HepG2 (cell line): ENCODE results near the gene SLC35F6. TPM values are rescaled to one million over a fixed set of nuclear protein-coding genes. Genes with fewer than 3 reads are reported as not detected.

Experiments used
- ATF7-NPFF ChIP-seq: sonication (generic); formaldehyde crosslinking; IDR thresholded peaks from 2 replicates; pipeline ENCODE4 v1.8.1; 2023; ENCODE audit warnings: mild to moderate bottlenecking, low read depth, missing genetic modification reagents, moderate library complexity
- BCL6 ChIP-seq: IDR thresholded peaks from 2 replicates; pipeline ENCODE4 v1.6.1; 2016; ENCODE audit warnings: missing genetic modification reagents, missing compliant biosample characterization
- DPF2 ChIP-seq: sonication (generic); formaldehyde crosslinking; IDR thresholded peaks from 2 replicates; pipeline ENCODE4 v1.4.0; 2020; ENCODE audit warnings: mild to moderate bottlenecking, low read depth, missing genetic modification reagents, borderline replicate concordance
- EED ChIP-seq: sonication (generic); formaldehyde crosslinking; IDR thresholded peaks from 2 replicates; pipeline ENCODE4 v1.5.0; 2020; ENCODE audit warnings: mild to moderate bottlenecking, missing genetic modification reagents
- ETV5 ChIP-seq: IDR thresholded peaks from 2 replicates; pipeline ENCODE4 v1.6.1; 2018; ENCODE audit warnings: missing biosample characterization, missing genetic modification reagents, inconsistent platforms, borderline replicate concordance
- LCORL ChIP-seq, 2 experiments: fragments of 450-650 bp in 1 of 2; sonication (generic) in 1 of 2; formaldehyde crosslinking in 1 of 2; IDR thresholded peaks; 2 replicates each; pipeline versions ENCODE4 v1.5.0 to v1.6.1; 2017 to 2020; ENCODE audit warnings: antibody characterized with exemption in 1 of 2, missing genetic modification reagents in 1 of 2
- SIN3B ChIP-seq: fragments of 150-350 bp; IDR thresholded peaks from 2 replicates; pipeline ENCODE4 v1.6.1; 2014; ENCODE audit warnings: low read length
- SP4 ChIP-seq: sonication (generic); formaldehyde crosslinking; IDR thresholded peaks from 2 replicates; pipeline ENCODE4 v1.8.1; 2023; ENCODE audit warnings: mild to moderate bottlenecking, missing genetic modification reagents
- TAF15 ChIP-seq: fragments of 200-400 bp; formaldehyde crosslinking; IDR thresholded peaks from one replicate; pipeline ENCODE4 v1.6.1; 2018; ENCODE audit warnings: mild to moderate bottlenecking, low read depth, low read length; ENCODE audit not compliant: poor library complexity, severe bottlenecking
- ZNF160 ChIP-seq: sonication (generic); formaldehyde crosslinking; IDR thresholded peaks from 2 replicates; pipeline ENCODE4 v1.8.0; 2022; ENCODE audit warnings: mild to moderate bottlenecking, inconsistent platforms, missing genetic modification reagents
- ZNF260 ChIP-seq: sonication (generic); formaldehyde crosslinking; IDR thresholded peaks from 2 replicates; pipeline ENCODE4 v1.4.0; 2020; ENCODE audit warnings: missing genetic modification reagents, low read depth, mild to moderate bottlenecking, borderline replicate concordance
- ZNF274 ChIP-seq: sonication (generic); formaldehyde crosslinking; IDR thresholded peaks from 2 replicates; pipeline ENCODE4 v1.5.1; 2020; ENCODE audit warnings: mild to moderate bottlenecking, missing genetic modification reagents
- ZNF329 ChIP-seq: sonication (generic); formaldehyde crosslinking; IDR thresholded peaks from 2 replicates; pipeline ENCODE4 v1.9.0; 2021; ENCODE audit warnings: low read depth, mild to moderate bottlenecking, missing genetic modification reagents
- ZNF350 ChIP-seq: sonication (generic); formaldehyde crosslinking; IDR thresholded peaks from 2 replicates; pipeline ENCODE4 v1.4.0; 2020; ENCODE audit warnings: mild to moderate bottlenecking, low read depth, missing genetic modification reagents, borderline replicate concordance
- ZNF878 ChIP-seq: sonication (generic); formaldehyde crosslinking; IDR thresholded peaks from 2 replicates; pipeline ENCODE4 v1.8.1; 2023; ENCODE audit warnings: mild to moderate bottlenecking, missing genetic modification reagents, moderate library complexity
- polyA plus RNA-seq, 8 experiments: library from polyadenylated mRNA; depleted of rRNA in 3 of 8; stranded (reverse) in 7 of 8; unstranded in 1 of 8; fragments of >200 nt; fragmentation: Illumina TruSeq in 4 of 8; extraction: Trizol in 4 of 8; gene quantifications; 2 replicates each; pipeline versions ENCODE4 v1.2.1 to v1.2.3, GENCODE V29; 2011 to 2016; ENCODE audit warnings: low read depth in 4 of 8, missing spikeins in 1 of 8, mixed read lengths in 1 of 8; ENCODE audit not compliant: insufficient read depth in 1 of 8
- total RNA-seq, 5 experiments: library from RNA; depleted of rRNA; stranded (reverse); fragments of >200 nt; fragmentation: Illumina TruSeq; extraction: Trizol; gene quantifications; 2 replicates each; pipeline ENCODE4 v1.2.3, GENCODE V29; 2016; ENCODE audit warnings: low read depth in 1 of 5
- TF ChIP-seq, protein P1 (sequence below): sonication (generic); formaldehyde crosslinking; IDR thresholded peaks from 2 replicates; pipeline ENCODE4 v1.4.0; 2020; ENCODE audit warnings: mild to moderate bottlenecking, missing genetic modification reagents
- TF ChIP-seq, protein P2 (sequence below): sonication (generic); formaldehyde crosslinking; IDR thresholded peaks from 2 replicates; pipeline ENCODE4 v1.4.0; 2020; ENCODE audit warnings: missing genetic modification reagents, borderline replicate concordance
- TF ChIP-seq, protein P3 (sequence below): sonication (generic); formaldehyde crosslinking; IDR thresholded peaks from 2 replicates; pipeline ENCODE4 v1.5.0; 2020; ENCODE audit warnings: mild to moderate bottlenecking, missing genetic modification reagents, borderline replicate concordance

The SLC35F6 gene
- total and polyA plus RNA-seq, 2 of the 13 experiments (the other 11 are each of a cell fraction or from before 2014, with no cell fraction given): 15.2 to 21.2 TPM

DNA sequence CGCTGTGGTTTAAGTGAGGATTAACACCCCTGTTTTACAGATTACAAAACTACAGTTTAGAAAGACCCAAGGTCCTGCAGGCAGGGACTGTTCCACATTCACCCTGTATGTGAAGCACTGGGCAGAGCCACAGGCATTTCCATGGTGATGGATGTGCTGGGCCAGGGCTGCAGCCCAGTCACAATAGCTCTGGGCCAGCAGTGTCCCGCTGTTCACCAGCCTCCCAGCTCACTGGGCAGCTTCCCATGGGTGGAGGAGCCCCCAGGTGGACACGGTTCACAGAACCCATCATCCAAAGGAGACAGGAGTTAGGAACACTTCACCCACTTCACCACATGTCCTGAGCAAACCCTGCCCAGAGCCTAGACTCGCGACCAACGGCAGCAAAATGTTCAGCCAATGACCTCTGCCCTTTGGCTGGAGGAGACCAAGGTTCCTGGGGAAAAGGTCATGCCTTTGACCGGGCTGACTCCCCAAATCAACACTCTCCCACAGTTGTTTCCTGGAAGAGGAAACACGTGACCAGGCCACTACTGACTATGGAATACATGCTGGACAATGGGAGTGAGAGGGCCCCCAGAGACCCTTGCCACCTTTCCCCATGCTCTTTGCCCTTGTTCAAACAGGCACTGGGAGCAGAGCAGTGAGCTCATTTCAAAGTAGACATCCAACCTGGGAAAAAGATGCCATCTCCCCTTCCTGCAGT, 28.0 kb upstream of the SLC35F6 start (continued):
- TF ChIP-seq, protein P1, sequence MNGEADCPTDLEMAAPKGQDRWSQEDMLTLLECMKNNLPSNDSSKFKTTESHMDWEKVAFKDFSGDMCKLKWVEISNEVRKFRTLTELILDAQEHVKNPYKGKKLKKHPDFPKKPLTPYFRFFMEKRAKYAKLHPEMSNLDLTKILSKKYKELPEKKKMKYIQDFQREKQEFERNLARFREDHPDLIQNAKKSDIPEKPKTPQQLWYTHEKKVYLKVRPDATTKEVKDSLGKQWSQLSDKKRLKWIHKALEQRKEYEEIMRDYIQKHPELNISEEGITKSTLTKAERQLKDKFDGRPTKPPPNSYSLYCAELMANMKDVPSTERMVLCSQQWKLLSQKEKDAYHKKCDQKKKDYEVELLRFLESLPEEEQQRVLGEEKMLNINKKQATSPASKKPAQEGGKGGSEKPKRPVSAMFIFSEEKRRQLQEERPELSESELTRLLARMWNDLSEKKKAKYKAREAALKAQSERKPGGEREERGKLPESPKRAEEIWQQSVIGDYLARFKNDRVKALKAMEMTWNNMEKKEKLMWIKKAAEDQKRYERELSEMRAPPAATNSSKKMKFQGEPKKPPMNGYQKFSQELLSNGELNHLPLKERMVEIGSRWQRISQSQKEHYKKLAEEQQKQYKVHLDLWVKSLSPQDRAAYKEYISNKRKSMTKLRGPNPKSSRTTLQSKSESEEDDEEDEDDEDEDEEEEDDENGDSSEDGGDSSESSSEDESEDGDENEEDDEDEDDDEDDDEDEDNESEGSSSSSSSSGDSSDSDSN (CRISPR knock-in tag): peak; percentile 23; the same call in 1 of the 2 replicates
- TF ChIP-seq, protein P2, sequence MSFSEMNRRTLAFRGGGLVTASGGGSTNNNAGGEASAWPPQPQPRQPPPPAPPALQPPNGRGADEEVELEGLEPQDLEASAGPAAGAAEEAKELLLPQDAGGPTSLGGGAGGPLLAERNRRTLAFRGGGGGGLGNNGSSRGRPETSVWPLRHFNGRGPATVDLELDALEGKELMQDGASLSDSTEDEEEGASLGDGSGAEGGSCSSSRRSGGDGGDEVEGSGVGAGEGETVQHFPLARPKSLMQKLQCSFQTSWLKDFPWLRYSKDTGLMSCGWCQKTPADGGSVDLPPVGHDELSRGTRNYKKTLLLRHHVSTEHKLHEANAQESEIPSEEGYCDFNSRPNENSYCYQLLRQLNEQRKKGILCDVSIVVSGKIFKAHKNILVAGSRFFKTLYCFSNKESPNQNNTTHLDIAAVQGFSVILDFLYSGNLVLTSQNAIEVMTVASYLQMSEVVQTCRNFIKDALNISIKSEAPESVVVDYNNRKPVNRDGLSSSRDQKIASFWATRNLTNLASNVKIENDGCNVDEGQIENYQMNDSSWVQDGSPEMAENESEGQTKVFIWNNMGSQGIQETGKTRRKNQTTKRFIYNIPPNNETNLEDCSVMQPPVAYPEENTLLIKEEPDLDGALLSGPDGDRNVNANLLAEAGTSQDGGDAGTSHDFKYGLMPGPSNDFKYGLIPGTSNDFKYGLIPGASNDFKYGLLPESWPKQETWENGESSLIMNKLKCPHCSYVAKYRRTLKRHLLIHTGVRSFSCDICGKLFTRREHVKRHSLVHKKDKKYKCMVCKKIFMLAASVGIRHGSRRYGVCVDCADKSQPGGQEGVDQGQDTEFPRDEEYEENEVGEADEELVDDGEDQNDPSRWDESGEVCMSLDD (CRISPR knock-in tag): peak; percentile 82; the same call in 1 of the 2 replicates
- 0 out of 2 replicates have a peak, but pooled peaks have one; percentile 18 for TF ChIP-seq SP4 (CRISPR knock-in tag)
- peak; percentile 75; the same call in 1 of the 2 replicates for TF ChIP-seq ZNF350 (CRISPR knock-in tag)
- TF ChIP-seq LCORL (IDR thresholded peaks at IDR 0.05): no peak; the same call in 1 of the 2 replicates
- TF ChIP-seq LCORL (CRISPR knock-in tag; IDR thresholded peaks at IDR 0.05): peak; percentile 81
- no peak for TF ChIP-seq ZNF160 (CRISPR knock-in tag)
- peak; percentile 90 for TF ChIP-seq BCL6 (CRISPR knock-in tag)
- TF ChIP-seq ATF7-NPFF (CRISPR knock-in tag): no peak
- TF ChIP-seq EED: no peak
- peak; percentile 70; the same call in 1 of the 2 replicates for TF ChIP-seq ZNF878 (CRISPR knock-in tag)
- TF ChIP-seq ZNF260 (CRISPR knock-in tag): no peak
- no peak for TF ChIP-seq ZNF274
- TF ChIP-seq, protein P3, sequence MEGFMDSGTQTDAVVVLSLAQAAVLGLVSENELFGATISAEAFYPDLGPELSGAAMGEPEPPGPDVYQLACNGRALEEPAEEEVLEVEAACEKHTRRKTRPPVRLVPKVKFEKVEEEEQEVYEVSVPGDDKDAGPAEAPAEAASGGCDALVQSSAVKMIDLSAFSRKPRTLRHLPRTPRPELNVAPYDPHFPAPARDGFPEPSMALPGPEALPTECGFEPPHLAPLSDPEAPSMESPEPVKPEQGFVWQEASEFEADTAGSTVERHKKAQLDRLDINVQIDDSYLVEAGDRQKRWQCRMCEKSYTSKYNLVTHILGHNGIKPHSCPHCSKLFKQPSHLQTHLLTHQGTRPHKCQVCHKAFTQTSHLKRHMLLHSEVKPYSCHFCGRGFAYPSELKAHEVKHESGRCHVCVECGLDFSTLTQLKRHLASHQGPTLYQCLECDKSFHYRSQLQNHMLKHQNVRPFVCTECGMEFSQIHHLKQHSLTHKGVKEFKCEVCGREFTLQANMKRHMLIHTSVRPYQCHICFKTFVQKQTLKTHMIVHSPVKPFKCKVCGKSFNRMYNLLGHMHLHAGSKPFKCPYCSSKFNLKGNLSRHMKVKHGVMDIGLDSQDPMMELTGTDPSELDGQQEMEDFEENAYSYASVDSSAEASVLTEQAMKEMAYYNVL (CRISPR knock-in tag): no peak
- no peak for TF ChIP-seq ZNF329 (CRISPR knock-in tag)
- no peak for TF ChIP-seq SIN3B
- TF ChIP-seq TAF15: no peak
- peak; percentile 63; the same call in 1 of the 2 replicates for TF ChIP-seq ETV5
- TF ChIP-seq DPF2 (CRISPR knock-in tag): 0 out of 2 replicates have a peak, but pooled peaks have one; percentile 16
